Activated CD8-positive, alpha-beta memory T cell treated with anti-CD3 and anti-CD28 coated beads for 4 hours (primary cell): Measurements from ENCODE around the gene CCT7.

Experiments
- DNase-seq, 2 donors: peaks; one replicate each; pipeline ENCODE4 v3.0.0-alpha.2; 2020; ENCODE audit warnings: low read depth in 2 of 2

The CCT7 gene

GRCh38 chr2:73292906-73293533 is 58.9 kb downstream of the CCT7 start:
- no peak for DNase-seq

GRCh38 chr2:73293534-73294171 is 59.5 kb downstream of the CCT7 start, which contains the start of gene EGR4:
Gene EGR4 (minus strand): TSS chr2:73293548. CDS start chr2:73293317, 231 bp downstream.
- peak; percentile 73 to 87 for DNase-seq

GRCh38 chr2:73294239-73294638 is 60.1 kb downstream of the CCT7 start:
- DNase-seq, result no peak

DNA sequence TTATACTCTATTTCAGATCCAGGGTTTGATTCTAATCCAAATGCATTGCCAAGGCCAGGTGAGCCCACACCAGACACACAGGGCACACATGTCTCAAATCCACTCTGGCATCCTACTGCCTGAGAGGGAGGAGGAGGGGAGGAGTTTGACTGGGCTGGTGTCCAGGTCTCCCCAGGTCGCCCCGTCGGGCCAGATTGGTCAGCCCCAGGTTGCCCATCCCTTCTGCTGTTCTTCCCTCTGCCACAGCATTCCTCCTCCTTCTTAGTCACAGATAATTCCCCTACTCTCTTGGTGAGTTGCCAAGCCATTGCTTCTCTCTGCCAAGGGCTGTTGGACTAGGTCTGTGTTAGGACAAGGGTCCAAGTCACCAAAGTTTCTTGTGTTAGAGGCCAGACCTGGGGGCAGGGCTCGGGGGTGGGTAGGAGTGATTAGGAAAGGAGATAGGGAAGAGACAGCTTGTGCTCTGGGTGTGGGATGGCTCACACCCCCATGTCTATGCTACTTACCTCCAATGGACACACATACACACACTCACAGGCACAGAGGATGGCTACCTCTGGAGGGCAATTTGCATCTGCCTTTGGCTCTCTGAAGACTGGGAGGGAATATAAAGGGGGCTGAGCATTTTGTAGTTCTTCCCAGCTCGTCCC is 61.8 kb downstream of the CCT7 start:
- no peak for DNase-seq

DNA sequence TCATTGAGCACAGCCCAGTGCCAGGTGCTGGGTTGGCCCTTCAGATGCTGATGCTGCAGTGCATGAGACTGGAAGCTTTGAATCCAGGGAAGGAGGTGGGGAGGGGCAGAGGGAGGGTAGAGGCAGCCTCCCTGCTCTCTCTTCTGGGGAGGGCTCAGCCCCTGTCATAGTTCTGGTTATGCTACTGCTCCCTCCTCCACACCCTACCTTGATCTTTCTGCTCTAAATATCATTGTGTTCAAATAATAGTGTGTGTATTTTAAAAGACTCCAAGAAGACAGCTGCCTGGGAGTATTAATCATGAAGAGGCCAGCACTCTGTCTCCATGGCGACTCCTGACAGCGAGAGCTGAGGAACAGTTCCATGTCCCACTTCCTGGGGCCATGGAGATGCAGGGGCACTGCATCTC is 63.0 kb downstream of the CCT7 start:
- DNase-seq, result no peak

DNA sequence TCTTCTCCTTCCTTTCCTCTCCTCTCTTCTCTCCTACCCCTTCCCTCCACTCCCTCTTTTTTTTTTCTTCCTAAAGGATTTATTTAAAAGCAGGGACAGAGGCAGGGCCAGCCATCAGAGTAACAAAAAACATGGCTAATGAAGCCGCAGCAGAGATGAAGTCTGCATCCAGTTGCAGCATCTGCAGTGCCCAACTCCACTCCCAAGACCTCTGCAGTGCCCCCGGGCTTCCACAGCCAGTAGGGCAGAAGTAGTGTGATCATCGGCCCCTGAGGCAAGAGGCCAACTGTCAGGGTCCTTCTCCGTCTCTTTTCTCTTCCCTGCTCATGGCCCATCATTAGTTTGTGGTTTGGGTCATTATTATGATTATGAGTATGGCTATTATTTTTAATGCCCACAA is 63.5 kb downstream of the CCT7 start:
- no peak for DNase-seq

- no peak for DNase-seq
Measured at GRCh38 chr2:73300926-73301325, 66.8 kb downstream of the CCT7 start.

DNA sequence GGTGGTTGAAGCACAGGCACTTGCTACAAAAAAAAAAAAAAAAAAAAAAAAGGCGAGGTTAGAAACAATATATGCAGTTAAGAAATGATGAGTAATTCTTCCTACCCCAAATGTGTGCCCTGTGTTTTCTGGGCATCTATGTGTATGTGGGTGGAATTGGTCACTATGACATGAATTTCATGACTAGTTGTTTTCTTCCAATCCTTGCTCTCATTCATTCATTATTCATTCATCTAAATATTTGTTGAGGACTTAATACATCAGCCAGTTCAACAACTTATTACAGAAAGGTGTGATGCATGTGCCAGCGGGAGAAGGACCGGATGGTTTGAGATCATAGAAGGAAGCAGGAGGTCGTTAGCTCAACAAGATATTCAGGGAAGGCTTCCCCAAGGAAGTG is 67.5 kb downstream of the CCT7 start:
- no peak for DNase-seq
